HepG2 (cell line): ENCODE results near the gene NDUFS5. TPM values are rescaled to one million over a fixed set of nuclear protein-coding genes. Genes with fewer than 3 reads are reported as not detected.
A peak's percentile ranks its signal among the peaks of the same experiment; 100 is the strongest.

Experiments
- ARNTL ChIP-seq: sonication (generic); formaldehyde crosslinking; IDR thresholded peaks from 2 replicates; pipeline ENCODE4 v1.4.0; 2020; ENCODE audit warnings: mild to moderate bottlenecking, missing genetic modification reagents
- BORCS8-MEF2B ChIP-seq: sonication (generic); formaldehyde crosslinking; IDR thresholded peaks from 2 replicates; pipeline ENCODE4 v1.8.0; 2022; ENCODE audit warnings: mild to moderate bottlenecking, missing genetic modification reagents
- CCDC6 ChIP-seq: sonication (generic); formaldehyde crosslinking; IDR thresholded peaks from 2 replicates; pipeline ENCODE4 v1.8.1; 2022; ENCODE audit warnings: mild to moderate bottlenecking, missing genetic modification reagents, moderate library complexity
- CREM ChIP-seq, 2 experiments: sonication (generic) in 1 of 2; formaldehyde crosslinking in 1 of 2; IDR thresholded peaks; 2 replicates each; pipeline versions ENCODE4 v1.4.0 to v1.6.1; 2016 to 2020; ENCODE audit warnings: antibody characterized with exemption in 1 of 2, mild to moderate bottlenecking in 1 of 2, missing genetic modification reagents in 1 of 2
- EED ChIP-seq: sonication (generic); formaldehyde crosslinking; IDR thresholded peaks from 2 replicates; pipeline ENCODE4 v1.5.0; 2020; ENCODE audit warnings: mild to moderate bottlenecking, missing genetic modification reagents
- FLYWCH1 ChIP-seq: sonication (generic); formaldehyde crosslinking; IDR thresholded peaks from 2 replicates; pipeline ENCODE4 v1.8.1; 2023; ENCODE audit warnings: mild to moderate bottlenecking, missing genetic modification reagents
- GABPB1 ChIP-seq: IDR thresholded peaks from 2 replicates; pipeline ENCODE4 v1.6.1; 2016; ENCODE audit warnings: mild to moderate bottlenecking, missing genetic modification reagents, moderate library complexity, missing compliant biosample characterization
- HOXD1 ChIP-seq: sonication (generic); formaldehyde crosslinking; IDR thresholded peaks from 2 replicates; pipeline ENCODE4 v1.5.0; 2020; ENCODE audit warnings: missing genetic modification reagents
- KDM5A ChIP-seq: fragments of 200-600 bp; sonication (generic); IDR thresholded peaks from 2 replicates; pipeline ENCODE4 v1.7.0; 2018; ENCODE audit warnings: antibody characterized with exemption, mild to moderate bottlenecking, low read length, borderline replicate concordance
- MED8 ChIP-seq: sonication (generic); formaldehyde crosslinking; IDR thresholded peaks from 2 replicates; pipeline ENCODE4 v1.8.1; 2023; ENCODE audit warnings: mild to moderate bottlenecking, missing genetic modification reagents; ENCODE audit not compliant: insufficient replicate concordance
- MLX ChIP-seq: IDR thresholded peaks from 2 replicates; pipeline ENCODE4 v1.6.1; 2016
- NKX3-1 ChIP-seq: sonication (generic); formaldehyde crosslinking; IDR thresholded peaks from 2 replicates; pipeline ENCODE4 v1.5.0; 2020; ENCODE audit warnings: missing genetic modification reagents
- SP1 ChIP-seq, 2 experiments: fragments of 450-650 bp in 1 of 2; sonication (generic) in 1 of 2; formaldehyde crosslinking in 1 of 2; IDR thresholded peaks; 2 replicates each; pipeline versions ENCODE4 v1.4.0 to v1.6.1; 2016 to 2020; ENCODE audit warnings: missing genetic modification reagents in 1 of 2
- YEATS4 ChIP-seq: sonication (generic); formaldehyde crosslinking; IDR thresholded peaks from 2 replicates; pipeline ENCODE4 v1.4.0; 2020; ENCODE audit warnings: missing genetic modification reagents, borderline replicate concordance
- ZKSCAN8 ChIP-seq: IDR thresholded peaks from 2 replicates; pipeline ENCODE4 v1.6.1; 2016; ENCODE audit warnings: borderline replicate concordance, missing genetic modification reagents, missing compliant biosample characterization
- ZNF142 ChIP-seq: sonication (generic); formaldehyde crosslinking; IDR thresholded peaks from 2 replicates; pipeline ENCODE4 v1.4.0; 2020; ENCODE audit warnings: missing genetic modification reagents
- ZNF382 ChIP-seq: sonication (generic); formaldehyde crosslinking; IDR thresholded peaks from 2 replicates; pipeline ENCODE4 v1.5.0; 2020; ENCODE audit warnings: missing genetic modification reagents, mild to moderate bottlenecking, borderline replicate concordance
- ZNF563 ChIP-seq: sonication (generic); formaldehyde crosslinking; IDR thresholded peaks from 2 replicates; pipeline ENCODE4 v1.8.0; 2022; ENCODE audit warnings: mild to moderate bottlenecking, moderate library complexity, missing genetic modification reagents
- ZNF768 ChIP-seq: sonication (generic); formaldehyde crosslinking; IDR thresholded peaks from 2 replicates; pipeline ENCODE4 v1.4.0; 2020; ENCODE audit warnings: missing genetic modification reagents
- ZNF788 ChIP-seq: sonication (generic); formaldehyde crosslinking; IDR thresholded peaks from 2 replicates; pipeline ENCODE4 v1.5.0; 2020; ENCODE audit warnings: mild to moderate bottlenecking, missing genetic modification reagents, borderline replicate concordance
- polyA plus RNA-seq, 8 experiments: library from polyadenylated mRNA; depleted of rRNA in 3 of 8; stranded (reverse) in 7 of 8; unstranded in 1 of 8; fragments of >200 nt; fragmentation: Illumina TruSeq in 4 of 8; extraction: Trizol in 4 of 8; gene quantifications; 2 replicates each; pipeline versions ENCODE4 v1.2.1 to v1.2.3, GENCODE V29; 2011 to 2016; ENCODE audit warnings: low read depth in 4 of 8, missing spikeins in 1 of 8, mixed read lengths in 1 of 8; ENCODE audit not compliant: insufficient read depth in 1 of 8
- total RNA-seq, 5 experiments: library from RNA; depleted of rRNA; stranded (reverse); fragments of >200 nt; fragmentation: Illumina TruSeq; extraction: Trizol; gene quantifications; 2 replicates each; pipeline ENCODE4 v1.2.3, GENCODE V29; 2016; ENCODE audit warnings: low read depth in 1 of 5
- TF ChIP-seq, protein P1 (sequence below): IDR thresholded peaks from 2 replicates; pipeline ENCODE4 v1.6.1; 2016; ENCODE audit warnings: mild to moderate bottlenecking

Gene NDUFS5
- total and polyA plus RNA-seq, 2 of the 13 experiments (the other 11 are each of a cell fraction or from before 2014, with no cell fraction given): 263 to 466 TPM

DNA sequence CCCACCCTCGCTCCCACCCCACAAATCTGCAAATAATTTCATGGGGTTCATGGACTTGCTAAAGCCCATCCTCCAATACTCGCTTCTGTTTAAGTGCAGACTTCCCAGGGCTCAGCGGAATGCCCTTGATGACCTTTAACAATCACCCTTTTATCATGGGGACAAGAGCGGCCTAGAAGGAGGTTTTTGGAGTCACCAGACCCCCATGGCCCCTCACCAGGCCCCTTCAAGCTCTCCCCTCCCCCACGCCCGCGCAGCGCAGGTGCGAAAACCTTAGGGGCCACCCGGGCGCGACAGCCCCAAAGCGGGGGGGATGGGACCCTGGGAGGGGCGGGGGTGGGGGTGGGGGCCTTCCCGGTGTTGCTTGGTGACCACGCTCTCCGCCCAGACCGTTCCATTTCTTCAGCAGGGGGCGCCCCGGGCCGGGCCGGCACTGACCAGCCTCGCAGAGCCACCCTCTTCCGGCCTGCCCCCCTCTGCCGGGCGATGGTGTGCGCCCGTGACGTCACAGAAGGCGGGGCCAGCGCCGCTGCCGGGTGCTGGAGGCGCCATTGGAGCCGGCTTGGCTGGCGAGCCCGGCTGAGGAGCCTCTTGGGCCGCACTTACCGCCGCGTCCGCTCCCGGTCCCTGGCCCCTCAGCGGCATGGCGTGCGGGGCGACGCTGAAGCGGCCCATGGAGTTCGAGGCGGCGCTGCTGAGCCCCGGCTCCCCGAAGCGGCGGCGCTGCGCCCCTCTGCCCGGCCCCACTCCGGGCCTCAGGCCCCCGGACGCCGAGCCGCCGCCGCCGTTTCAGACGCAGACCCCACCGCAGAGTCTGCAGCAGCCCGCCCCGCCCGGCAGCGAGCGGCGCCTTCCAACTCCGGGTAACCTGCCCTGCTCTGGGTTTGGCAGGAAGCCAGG is 35.2 kb upstream of the NDUFS5 start, which contains the start of gene AKIRIN1 (continued):
- peak; percentile 46; the same call in 1 of the 2 replicates for TF ChIP-seq ZNF142 (CRISPR knock-in tag)
- TF ChIP-seq NKX3-1 (CRISPR knock-in tag): no peak
- peak; percentile 82 for TF ChIP-seq MED8 (CRISPR knock-in tag)
- TF ChIP-seq YEATS4: peak; percentile 72
- TF ChIP-seq KDM5A: peak; percentile 69
- no peak for TF ChIP-seq ZNF382 (CRISPR knock-in tag)
- TF ChIP-seq, protein P1, sequence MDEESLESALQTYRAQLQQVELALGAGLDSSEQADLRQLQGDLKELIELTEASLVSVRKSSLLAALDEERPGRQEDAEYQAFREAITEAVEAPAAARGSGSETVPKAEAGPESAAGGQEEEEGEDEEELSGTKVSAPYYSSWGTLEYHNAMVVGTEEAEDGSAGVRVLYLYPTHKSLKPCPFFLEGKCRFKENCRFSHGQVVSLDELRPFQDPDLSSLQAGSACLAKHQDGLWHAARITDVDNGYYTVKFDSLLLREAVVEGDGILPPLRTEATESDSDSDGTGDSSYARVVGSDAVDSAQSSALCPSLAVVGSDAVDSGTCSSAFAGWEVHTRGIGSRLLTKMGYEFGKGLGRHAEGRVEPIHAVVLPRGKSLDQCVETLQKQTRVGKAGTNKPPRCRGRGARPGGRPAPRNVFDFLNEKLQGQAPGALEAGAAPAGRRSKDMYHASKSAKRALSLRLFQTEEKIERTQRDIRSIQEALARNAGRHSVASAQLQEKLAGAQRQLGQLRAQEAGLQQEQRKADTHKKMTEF (CRISPR knock-in tag): peak; percentile 73
- TF ChIP-seq ZNF788 (CRISPR knock-in tag): peak; percentile 83; the same call in 1 of the 2 replicates
- peak; percentile 58; the same call in 1 of the 2 replicates for TF ChIP-seq HOXD1 (CRISPR knock-in tag)
- 0 out of 2 replicates have a peak, but pooled peaks have one; percentile 35 for TF ChIP-seq ZKSCAN8 (CRISPR knock-in tag)
- peak; percentile 67; the same call in 1 of the 2 replicates for TF ChIP-seq CCDC6 (CRISPR knock-in tag)
- peak; percentile 64; the same call in 1 of the 2 replicates for TF ChIP-seq ZNF768 (CRISPR knock-in tag)
- TF ChIP-seq BORCS8-MEF2B (CRISPR knock-in tag): peak; percentile 76; the same call in 1 of the 2 replicates
- TF ChIP-seq SP1 (IDR thresholded peaks at IDR 0.05): no peak
- peak; percentile 74 for TF ChIP-seq SP1 (CRISPR knock-in tag; IDR thresholded peaks at IDR 0.05)
- TF ChIP-seq GABPB1 (CRISPR knock-in tag): peak; percentile 88
- peak; percentile 82 for TF ChIP-seq EED (CRISPR knock-in tag)
- peak; percentile 69; the same call in 1 of the 2 replicates for TF ChIP-seq ZNF563 (CRISPR knock-in tag)
- TF ChIP-seq FLYWCH1 (CRISPR knock-in tag): no peak
- TF ChIP-seq ARNTL (CRISPR knock-in tag): 0 out of 2 replicates have a peak, but pooled peaks have one; percentile 14
- TF ChIP-seq MLX: no peak
- TF ChIP-seq CREM (IDR thresholded peaks at IDR 0.05): peak; percentile 73
- peak; percentile 52; the same call in 1 of the 2 replicates for TF ChIP-seq CREM (CRISPR knock-in tag; IDR thresholded peaks at IDR 0.05)
